Activated CD8-positive, alpha-beta memory T cell treated with anti-CD3 and anti-CD28 coated beads, Interleukin-2, amount 50 U/mL, for 1 hour (primary cell): Measurements from ENCODE around the gene ACTG2.
"Not testable (repeated sequence)": the region's sequence is repeated elsewhere in the genome, so short reads cannot be mapped to it uniquely, and the experiment has no call there.

ENCODE experiments used
- DNase-seq: peaks from one replicate; pipeline ENCODE4 v3.0.0-alpha.2; 2020; ENCODE audit errors: extremely low read depth

ACTG2 gene

DNA sequence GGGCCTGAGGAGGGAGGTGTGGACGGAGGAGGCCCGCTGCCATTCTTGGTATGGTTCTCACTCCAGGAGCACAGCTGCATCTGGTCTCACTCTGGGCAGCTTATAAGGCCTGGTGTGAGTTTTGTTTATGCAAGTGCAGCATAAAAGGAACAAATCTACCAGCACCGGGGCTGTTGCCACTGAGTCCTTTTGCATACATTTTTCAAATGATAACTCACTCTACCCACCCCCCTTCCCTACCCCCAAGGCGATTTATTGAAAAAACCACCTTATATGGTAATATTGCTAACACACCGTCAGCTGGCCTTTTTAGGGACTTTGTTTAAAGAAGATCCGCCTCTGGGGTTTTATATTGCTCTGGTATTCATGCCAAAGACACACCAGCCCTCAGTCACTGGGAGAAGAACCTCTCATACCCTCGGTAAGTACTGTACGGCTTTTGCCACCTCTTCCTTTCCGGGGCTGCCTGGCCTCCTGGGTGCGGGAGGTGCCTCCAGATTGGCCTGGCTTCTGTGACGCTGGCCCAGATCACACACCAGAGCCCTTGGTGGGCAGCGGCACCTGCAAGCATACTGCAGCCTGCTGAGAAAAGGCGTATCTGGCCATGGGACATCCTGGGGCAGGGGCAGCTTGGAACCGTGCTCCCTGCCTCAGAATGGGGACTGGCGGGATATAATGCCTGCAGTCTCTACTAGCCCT, at the start of gene ACTG2:
ACTG2 (plus strand) TSS at position 378 of the 699 bp plus-strand sequence. CDS start 8,304 bp downstream, outside the sequence.
- no peak for DNase-seq

DNA sequence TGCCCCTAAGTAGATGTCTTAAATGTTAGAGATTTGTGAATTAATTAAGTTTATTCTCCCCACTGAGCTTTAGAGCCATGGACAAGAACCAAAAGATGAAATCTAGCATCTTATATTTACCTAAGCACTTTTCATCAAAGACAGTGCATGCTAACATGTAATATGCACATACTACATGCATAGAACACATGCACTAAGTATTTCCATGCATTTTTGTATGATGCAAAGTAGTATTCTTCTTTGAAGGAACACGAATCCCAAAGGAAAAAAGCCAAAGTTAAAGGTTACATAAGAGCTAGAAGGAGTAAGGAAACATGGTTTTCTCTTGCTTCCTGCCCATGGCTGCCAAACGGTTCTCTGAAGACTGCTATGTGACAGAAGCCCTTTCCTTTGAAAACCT, 48.7 kb upstream of the ACTG2 start:
- DNase-seq: no peak

DNA sequence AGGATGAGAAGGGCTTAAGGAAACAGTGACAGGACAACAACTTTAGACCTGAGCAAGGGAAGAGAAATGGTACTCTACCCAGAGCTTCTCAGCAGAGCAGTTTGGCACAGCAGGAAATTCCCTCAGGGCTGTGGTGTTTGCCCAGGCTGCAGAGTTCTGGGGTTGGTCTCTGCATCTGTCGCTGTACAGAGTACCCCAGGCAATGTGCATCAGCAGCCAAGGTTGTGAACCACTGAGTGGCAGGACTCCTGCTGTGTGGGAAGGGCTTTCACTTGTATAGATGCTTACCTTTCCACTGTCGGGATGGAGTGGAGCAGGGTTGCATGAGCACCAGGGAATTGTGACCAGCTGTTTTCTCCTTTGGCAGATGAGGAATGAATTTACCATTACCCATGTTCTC, 42.8 kb upstream of the ACTG2 start:
- no peak for DNase-seq

DNA sequence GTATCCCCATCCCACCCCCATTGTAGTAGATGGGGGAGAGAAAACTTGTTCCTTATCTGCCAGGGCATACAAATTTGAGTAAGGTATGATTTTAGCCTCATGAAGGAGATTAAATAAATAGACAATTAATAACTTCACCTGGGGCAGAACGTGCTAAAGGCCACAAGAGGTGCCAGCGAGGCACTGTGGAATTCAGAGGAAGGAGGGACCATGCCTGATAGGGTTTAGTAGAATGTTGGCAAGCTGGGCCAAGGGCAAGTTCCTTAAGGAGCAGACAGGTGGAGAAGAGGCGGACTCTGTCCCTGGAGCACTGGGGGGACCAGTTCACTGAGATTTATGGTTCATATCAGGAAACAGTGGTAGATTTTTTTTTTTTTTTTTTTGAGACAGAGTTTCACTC, 41.5 kb upstream of the ACTG2 start:
- DNase-seq: no peak

DNA sequence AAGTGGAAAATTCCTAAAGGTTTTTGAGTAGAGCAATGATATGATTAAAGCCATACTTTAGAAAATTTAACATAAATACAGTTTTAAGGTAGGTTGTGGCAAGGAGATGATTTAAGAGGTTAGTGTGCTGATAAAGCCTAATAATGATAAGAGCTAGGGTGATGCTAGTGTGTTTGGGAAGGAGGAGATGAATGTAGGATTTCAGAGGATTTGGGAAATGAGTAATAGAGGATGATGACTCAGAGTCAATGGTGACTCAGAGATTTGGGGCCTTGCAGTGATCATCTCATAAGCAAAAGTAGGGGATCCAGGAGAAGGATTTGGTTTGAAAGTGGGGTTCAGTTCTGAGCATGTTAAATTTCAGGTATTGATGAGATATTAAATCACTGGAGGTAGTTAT, 40.8 kb upstream of the ACTG2 start:
- no peak for DNase-seq

DNA sequence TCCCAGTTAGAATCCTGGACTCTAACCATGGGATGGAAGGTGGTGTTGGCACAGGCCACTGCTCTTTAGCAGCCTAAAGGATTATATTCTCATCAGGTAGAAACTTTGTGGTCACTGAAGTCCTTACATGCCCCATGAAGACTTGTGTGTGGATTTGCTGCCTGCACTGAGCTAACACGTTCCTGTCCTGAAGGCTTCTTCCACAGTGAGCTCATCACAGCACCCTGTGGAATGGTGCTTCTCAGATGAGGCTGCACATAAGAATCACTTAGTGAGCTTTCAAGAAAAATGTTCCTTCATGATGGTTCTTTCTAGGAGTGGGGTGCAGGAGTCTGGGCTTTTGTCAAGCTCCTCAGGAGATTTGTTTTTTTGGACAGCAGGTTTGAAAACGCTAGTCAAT, 37.3 kb upstream of the ACTG2 start:
- DNase-seq: no peak

DNA sequence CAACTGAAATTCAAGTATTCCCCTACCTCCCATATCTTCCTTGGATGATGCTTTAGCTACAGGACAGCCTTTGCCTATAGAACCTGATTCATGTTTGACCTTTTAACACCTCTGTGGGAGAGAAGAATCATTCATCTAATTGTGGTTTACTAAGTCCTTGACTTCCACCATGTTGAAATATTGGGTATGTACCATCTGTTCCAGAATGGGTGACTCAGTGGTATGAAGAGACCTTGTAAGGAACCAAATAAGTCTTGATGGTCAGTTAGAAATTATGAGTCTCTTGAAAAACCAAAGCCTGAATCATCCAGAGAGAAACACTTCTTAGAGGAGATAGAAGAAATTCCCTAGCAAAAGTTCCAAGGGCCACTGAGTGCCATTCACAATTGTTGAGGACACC, 36.6 kb upstream of the ACTG2 start:
- no peak for DNase-seq

DNA sequence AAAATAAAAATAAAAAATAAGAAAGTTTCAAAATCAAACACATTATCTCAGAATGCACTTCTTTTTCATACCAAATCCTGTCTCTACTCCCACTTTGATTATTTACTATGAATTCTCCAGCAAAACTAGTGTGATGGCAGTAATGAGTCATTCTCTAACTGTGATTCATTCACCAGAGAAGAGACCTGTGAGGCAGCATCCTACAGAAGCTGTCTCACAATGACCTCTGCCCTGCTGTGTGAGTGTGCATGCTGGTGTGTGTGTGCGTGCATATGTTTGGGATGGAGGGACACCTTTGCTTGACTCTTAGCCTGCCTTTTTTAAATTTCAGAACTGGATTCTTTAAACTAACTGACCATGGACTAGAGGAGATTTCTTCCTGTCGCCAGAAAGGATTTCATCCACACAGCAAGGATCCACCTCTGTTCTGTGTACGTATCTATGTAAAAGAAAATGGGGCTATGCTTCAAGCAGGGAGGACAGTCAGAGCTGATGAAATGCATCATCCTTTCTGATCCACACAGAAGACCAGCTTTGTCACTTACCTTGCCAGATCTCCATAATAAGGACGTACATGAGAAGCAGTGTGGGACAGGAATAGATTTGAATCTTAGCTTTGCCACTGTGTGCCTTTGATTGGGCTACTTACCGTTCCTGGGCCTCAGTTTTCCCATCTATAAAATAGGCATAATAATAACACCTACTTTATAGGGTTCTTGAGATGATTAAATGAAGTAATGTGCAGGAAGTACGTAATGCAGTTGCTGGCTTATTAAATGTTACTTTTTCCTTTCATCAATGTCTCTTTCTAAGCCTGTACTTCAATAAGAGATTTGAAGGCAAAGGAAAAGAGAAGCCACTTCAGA, 32.9 kb upstream of the ACTG2 start:
- no peak for DNase-seq

DNA sequence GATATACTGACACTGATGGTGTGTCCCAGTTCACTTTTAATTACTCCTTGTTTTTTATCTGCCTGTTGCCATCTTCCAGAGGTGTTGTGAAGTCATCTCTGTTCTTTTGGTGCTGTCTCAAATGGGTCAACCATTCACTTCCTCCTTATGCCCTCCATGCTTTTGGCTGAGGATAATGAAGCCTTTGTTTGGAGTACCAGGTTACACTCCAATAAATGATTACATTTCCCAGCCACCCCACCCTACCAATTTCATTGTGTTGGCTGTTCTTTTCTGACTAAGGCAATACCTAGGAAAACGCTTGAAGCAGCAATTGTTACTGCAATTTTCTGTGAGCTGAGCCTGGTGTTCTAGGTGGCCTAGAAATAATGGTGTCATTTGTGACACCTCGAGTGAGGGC, 29.8 kb upstream of the ACTG2 start:
- no peak for DNase-seq

DNA sequence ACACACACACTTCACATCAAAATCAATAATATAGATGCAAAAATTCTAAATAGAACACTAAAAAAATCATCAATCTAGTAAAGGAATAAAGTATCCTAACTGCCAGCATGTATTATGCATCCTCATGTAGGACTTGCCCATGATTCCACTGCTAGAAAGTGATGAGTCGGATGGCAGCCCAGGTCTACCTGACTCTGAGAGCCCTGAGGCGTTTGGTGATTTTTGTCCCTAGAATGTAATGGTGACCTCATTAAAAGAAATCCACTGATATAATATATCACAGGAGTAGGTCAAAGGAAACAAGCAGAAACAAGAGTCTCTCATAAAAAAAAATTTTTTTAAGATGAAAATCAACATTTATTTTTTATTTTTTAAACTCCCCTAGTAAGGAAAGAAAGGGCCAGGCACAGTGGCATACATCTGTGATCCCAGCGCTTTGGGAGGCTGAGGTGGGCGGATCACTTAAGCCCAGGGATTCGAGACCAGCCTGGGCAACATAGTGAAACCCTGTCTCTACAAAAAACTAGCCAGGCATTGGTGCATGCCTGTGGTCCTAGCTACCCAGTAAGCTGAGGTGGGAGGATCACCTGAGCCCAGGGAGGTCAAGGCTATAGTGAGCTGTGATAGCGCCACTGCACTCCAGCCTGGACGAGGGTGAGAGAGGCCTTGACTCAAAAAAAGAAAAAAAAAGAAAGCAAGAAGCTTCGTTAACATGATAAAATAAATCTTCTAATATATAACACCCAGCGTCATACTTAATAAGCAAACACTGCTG, 24.4 kb upstream of the ACTG2 start:
- no peak for DNase-seq

DNA sequence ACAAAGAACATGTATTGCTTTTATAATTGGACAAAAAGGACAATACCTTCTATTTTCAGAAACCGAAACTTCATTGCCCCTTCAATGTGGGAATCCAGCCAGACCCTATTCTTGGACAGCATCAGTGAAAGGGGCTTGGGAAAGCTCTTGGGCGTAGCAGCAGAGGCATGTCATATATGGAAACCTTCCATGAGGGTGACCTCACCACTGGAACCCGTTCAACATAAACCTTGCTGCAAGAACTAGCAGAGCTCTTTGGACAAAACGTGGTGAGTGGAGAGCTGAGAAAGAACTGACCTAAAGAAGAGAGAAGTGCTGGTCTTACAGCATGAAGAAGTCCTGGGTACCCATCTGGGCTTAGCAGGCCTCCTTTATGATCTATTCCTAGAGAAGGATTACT, 22.7 kb upstream of the ACTG2 start:
- DNase-seq: no peak

DNA sequence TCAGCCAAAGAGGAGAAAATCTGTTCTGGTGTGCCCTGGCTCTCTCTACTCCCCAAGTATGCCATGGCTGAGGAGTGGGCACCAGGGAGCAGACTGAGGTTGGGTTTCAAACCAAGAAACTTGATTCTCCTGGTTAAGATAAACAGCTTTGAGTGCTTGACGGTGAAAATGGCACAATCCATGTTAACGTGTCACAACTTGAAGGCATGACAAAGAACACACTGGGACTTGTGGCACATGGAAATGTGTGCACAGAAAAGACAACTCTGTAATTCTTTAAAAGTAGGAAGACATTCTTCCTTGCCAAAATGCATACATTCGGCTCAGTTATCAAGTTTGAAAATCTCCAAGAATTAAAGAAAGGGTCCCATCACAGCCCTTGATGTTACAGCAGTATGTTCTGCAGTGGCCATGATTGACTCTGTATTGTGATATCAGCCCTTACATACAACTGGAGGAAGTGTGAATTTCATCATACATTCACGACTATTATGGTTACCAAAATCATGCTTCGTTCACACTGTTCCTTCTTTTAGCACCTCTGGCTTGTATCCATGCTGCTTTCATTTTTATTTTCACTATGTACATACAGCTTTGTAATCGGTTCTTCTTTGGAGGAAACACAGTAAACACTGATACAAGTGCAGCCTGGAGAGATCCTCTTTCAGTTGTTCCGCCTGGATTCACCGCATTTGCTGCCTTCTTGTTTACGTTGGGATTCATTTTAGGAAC, 15.6 kb upstream of the ACTG2 start:
- no peak for DNase-seq

DNA sequence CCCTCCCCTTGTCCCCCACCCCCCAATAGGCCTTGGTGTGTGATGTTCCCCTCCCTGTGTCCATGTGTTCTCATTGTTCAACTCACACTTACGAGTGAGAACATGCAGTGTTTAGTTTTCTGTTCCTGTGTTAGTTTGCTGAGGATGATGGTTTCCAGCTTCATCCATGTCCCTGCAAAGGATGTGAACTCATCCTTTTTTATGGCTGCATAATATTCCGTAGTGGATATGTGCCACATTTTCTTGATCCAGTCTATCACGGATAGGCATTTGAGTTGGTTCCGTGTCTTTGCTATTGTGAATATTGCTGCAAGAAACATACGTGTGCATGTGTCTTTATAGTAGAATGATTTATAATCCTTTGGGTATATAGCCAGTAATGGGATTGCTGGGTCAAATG, 14.8 kb upstream of the ACTG2 start:
- not testable (repeated sequence) for DNase-seq

DNA sequence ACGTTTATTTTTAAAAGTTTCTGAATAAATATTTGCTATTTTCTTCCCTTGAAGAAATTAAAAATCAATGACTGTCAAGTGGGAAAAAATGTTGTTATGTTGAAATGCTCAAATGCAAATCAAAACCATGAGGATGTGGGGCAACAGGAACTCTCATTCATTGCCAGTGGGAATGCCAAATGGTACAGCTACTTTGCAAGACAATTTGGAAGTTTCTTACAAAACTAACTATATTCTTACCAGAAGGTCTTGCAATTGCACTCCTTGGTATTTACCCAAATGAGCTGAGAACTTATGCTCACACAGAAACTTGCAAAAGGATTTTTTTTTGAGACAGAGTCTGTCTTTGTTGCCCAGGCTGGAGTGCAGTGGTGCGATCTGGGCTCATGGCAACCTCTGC, 7.4 kb upstream of the ACTG2 start:
- no peak for DNase-seq

DNA sequence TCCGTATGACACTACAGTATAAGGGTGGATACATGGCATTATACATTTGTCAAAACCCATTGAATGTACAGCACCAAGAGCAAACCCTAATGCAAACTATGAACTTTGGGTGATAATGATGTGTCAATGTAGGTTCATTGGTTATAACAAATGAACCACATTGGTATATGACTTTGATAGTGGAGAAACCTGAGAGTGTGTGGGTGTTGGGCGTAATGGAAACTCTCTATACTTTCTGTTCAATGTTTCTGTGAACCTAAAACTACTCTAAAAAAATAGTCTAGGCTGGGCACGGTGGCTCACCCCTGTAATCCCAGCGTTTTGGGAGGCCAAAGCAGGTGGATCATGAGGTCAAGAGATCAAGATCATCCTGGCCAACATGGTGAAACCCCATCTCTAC, 6.5 kb upstream of the ACTG2 start:
- no peak for DNase-seq

DNA sequence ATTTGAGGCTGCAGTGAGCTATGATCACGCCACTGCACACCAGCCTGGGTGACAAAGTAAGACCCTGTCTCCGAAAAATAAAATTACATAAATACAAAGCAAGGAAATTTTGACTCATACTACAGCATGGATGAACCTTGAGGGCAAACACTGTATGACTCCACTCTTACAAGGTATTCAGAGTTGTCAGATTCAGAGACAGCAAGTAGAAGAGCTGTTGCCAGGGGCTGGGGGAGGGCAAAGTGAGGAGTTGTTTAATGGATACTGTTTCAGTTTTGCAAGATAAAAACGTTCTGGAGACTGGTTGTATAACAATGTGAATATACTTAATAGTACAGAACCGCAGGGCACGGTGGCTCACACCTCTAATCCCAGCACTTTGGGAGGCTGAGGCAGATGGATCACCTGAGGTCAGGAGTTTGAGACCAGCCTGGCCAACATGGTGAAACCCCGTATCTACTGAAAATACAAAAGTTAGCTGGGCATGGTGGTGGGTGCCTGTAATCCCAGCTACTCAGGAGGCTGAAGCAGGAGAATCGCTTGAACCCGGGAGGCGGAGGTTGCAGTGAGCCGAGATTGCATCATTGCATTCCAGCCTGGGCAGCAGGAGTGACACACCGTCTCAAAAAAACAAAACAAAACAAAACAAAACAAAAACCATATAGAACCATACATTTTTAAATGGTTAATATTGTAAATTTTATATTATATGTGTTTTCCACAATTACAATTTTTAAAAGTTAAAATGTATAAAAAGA, 5.0 kb upstream of the ACTG2 start:
- not testable (repeated sequence) for DNase-seq

DNA sequence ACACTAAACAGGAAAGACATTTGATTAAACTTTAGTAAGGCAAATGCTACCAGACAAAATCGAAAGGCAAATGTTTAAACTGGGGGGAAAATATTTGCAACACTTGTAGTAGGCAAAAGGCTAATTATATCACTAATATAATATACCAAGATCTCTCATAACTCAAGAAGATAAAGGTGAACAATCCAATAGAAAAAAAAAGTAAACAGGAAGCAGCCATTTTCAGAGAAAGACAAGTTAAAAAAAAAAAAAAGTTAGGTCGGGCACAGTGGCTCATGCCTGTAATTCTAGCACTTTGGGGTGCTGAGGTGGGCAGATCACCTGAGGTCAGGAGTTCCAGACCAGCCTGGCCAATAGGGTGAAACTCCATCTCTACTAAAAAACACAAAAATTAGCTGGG, 4.4 kb upstream of the ACTG2 start:
- no peak for DNase-seq

DNA sequence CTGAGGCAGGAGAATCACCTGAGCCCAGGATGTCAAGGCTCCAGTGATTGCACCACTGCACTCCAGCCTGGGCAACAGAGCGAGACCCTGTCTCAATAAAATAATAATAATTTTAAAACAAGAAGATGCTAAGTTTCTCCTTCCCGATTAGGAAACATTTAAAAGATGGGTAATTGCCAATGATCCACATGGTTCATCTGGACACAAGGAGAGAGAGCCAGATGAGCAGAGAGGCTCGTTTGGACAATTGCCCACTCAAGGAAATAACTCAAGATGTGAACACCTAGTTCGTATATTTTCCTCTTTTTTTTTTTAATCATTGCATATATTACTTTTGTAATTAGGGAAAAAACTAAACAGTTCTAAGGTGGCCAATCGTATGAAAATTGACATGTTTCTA, 3.6 kb upstream of the ACTG2 start:
- DNase-seq: no peak

DNA sequence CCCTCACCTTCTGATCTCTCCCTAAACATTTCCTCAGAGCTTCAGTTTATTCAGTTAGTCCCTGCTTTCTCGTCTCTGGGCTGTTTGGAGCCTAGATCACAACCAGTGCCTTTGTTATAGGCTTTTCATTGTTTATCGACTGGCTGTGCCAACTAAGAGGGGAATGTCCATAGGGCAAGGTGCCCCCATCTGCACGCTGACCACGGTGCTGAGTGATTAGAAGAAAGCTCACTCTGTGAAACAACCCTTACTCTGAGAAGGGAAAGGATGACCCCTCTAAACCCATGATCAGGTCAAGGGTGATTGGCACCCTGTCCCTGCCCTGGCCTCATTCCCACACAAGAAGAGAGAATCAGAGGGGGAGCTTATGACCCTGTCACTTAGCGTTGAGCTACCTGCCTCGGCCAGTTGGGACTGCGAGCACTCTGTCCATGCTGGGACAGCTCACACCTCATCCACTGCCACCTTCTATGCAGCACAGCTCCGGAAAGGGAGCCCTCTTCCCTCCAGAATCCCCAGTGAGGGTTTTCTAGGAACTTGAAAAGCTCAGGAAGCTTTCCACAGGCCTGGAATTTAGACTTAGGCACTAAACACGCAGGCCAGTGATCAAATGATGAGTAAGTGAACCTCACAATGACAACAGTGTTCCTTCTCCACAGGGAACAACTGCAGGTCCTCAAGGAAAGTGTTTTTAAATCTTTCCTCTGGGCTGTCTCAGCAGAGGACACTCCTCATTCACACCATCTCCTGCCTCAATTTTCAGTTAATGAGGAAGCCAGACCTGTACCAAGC, 2.3 kb upstream of the ACTG2 start:
- DNase-seq: no peak

DNA sequence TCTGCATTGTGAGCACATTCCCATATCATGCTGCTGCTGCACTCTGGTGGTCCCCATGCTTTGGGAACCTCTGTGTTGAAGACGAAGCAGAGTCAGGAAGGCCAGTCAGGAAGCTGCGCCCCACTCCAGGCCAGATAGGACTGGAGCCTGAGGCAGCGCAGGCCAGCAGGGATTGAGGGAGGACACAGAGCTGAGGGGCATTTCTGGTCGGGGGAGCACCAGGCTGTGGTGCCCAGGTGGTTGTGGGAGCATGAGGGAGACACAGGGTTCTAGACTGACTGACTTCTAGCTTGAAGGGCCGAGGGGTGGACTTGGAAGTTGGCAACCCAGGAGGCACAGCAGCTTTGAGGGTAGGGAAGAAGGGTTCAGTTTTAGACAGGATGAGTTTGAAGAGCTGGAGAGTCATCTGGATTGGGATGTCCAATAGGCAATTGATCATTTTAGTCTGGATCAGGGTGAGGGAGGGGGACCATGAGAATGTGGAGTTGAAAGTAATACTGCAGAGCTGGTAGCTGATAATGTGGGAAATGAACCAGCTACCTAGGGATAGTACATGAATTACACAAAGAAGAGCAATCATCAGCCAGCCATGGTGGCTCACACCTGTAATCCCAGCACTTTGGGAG, 1.4 kb upstream of the ACTG2 start:
- no peak for DNase-seq
